DND-41 (cell line): ENCODE measurements around the gene FOXO3.

Source experiments
- ATAC-seq: fragments of 200-7000 bp; cut with Tn5 transposase; 3 replicates; pipeline ENCODE4 v1.9.1; 2021; ENCODE audit warnings: low read depth; ENCODE audit not compliant: insufficient read depth
- DNase-seq: peaks from one replicate; pipeline ENCODE4 v3.0.0-alpha.2; 2020
- H2AFZ ChIP-seq: 2 replicates; pipeline ENCODE4 v1.6.0; 2012; ENCODE audit warnings: low read depth, low read length
- H3K27ac ChIP-seq: 2 replicates; pipeline ENCODE4 v1.5.1; 2012; ENCODE audit warnings: low read length, inconsistent platforms
- H3K27me3 ChIP-seq: fragments of 200-600 bp; sonication (generic); 2 replicates; pipeline ENCODE4 v1.6.0; 2012; ENCODE audit warnings: low read length, mild to moderate bottlenecking, inconsistent platforms; ENCODE audit not compliant: insufficient read depth, poor library complexity
- H3K36me3 ChIP-seq: 2 replicates; pipeline ENCODE4 v1.5.1; 2012; ENCODE audit warnings: low read length, inconsistent platforms; ENCODE audit not compliant: insufficient read depth
- H3K4me1 ChIP-seq: 2 replicates; pipeline ENCODE4 v1.5.1; 2012; ENCODE audit warnings: mild to moderate bottlenecking, low read length; ENCODE audit not compliant: insufficient read depth
- H3K4me2 ChIP-seq: 2 replicates; pipeline ENCODE4 v1.6.0; 2012; ENCODE audit warnings: mild to moderate bottlenecking, moderate library complexity, low read length, inconsistent platforms; ENCODE audit not compliant: insufficient read depth
- H3K4me3 ChIP-seq, 2 experiments: fragments of 200-600 bp in 1 of 2; shearing (Covaris generic) in 1 of 2; 2 replicates each; pipeline ENCODE4 v1.5.1; 2012 to 2016; ENCODE audit warnings: inconsistent platforms in 2 of 2, low read length in 2 of 2, mild to moderate bottlenecking in 2 of 2, low read depth in 1 of 2, moderate library complexity in 1 of 2
- H3K79me2 ChIP-seq: 2 replicates; pipeline ENCODE4 v1.6.0; 2012; ENCODE audit warnings: low read length, inconsistent platforms; ENCODE audit not compliant: insufficient read depth
- H3K9ac ChIP-seq: 2 replicates; pipeline ENCODE4 v1.6.0; 2012; ENCODE audit warnings: low read depth, mild to moderate bottlenecking, inconsistent platforms, low read length, moderate library complexity
- H3K9me3 ChIP-seq: 2 replicates; pipeline ENCODE4 v1.5.1; 2012; ENCODE audit warnings: low read length, moderate library complexity, mild to moderate bottlenecking, inconsistent platforms; ENCODE audit not compliant: insufficient read depth, severe bottlenecking
- H4K20me1 ChIP-seq: 2 replicates; pipeline ENCODE4 v1.6.0; 2012; ENCODE audit warnings: low read length; ENCODE audit not compliant: insufficient read depth
- CTCF ChIP-seq: IDR thresholded peaks from 2 replicates; pipeline ENCODE4 v1.5.1; 2012; ENCODE audit warnings: borderline replicate concordance, low read length, moderate library complexity, mild to moderate bottlenecking; ENCODE audit not compliant: poor library complexity, severe bottlenecking; ENCODE audit errors: extremely low read depth
- EZH2 ChIP-seq: IDR thresholded peaks from 3 replicates; pipeline ENCODE4 v1.6.1; 2012; ENCODE audit warnings: borderline replicate concordance, low read depth, mild to moderate bottlenecking, moderate library complexity, low read length, inconsistent platforms; ENCODE audit not compliant: severe bottlenecking

Gene FOXO3

GRCh38 chr6:108556866-108557493 is 3.7 kb upstream of the FOXO3 start:
- TF ChIP-seq EZH2 (no peak), CTCF (no peak)
- Histone ChIP-seq H4K20me1 (0 out of 2 replicates have a peak, but pooled peaks cover under 1% of the 10 kb centered on the region), H2AFZ (peak overlapping the region; percentile 100), H3K9ac (peak overlapping the region; percentile 77), H3K4me1 (peaks cover 28% of the 10 kb centered on the region), H3K79me2 (peaks cover 21% of the 10 kb centered on the region), H3K36me3 (peaks cover 4% of the 10 kb centered on the region; the same call in 1 of the 2 replicates), H3K4me2 (peak overlapping the region; percentile 98), H3K9me3 (no peaks in the 10 kb centered on the region), H3K27me3 (no peaks in the 10 kb centered on the region), H3K4me3 (peak overlapping the region; percentile 35 to 78), H3K27ac (peak overlapping the region; percentile 94)
- ATAC-seq (no peak), DNase-seq (peak; percentile 46)

DNA sequence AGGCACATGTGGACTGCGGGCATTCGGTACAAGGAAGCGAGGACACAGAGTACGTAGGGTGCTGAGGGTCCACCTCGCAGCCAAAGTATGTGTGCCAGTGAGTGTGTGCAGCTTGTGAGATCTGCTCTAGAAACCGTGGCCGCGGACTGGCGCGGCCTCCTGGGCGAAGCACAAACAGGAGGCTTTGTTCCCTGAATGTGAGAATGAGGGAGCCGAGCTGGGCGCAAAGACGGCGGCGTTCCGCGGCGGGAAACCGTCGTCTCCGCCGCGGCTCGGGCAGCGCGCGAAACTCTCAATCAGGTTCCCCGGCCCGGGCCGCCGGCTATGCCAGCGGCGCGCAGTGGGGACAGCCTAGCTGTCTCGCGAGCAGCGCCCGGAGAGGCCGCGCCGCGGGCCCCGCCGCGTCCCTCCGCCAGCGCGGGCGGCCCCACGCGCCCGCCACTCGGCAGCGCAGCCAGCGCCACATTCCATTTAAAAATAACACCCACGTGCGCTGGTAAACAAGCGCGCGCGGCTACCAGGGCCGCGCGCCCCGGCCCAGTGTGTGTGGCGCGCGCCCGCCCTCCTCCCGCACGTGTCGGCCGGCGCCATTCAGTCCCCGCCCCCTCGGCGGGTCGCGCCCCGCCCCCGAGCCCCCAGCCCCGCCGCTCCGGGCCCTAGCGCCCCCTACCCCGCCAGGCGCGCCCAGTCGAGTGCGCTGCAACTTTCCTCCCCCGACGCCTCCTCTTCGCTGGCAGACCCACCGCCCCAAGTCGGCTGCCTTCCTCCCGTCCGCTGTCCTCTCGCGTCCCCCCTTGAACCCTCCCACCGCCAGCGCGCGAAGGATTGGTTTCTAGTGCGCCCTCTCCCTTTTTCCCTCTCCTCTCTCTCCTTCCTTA is 3.0 kb upstream of the FOXO3 start:
- Histone ChIP-seq H4K20me1 (peaks cover 8% of the 10 kb centered on the region), H3K4me1 (peaks cover 35% of the 10 kb centered on the region), H3K9me3 (no peaks in the 10 kb centered on the region), H3K36me3 (peaks cover 9% of the 10 kb centered on the region; the same call in 1 of the 2 replicates), H3K4me3 (peak overlapping the region; percentile 36 to 78), H2AFZ (peak overlapping the region; percentile 100), H3K27ac (peak overlapping the region; percentile 97), H3K79me2 (peaks cover 29% of the 10 kb centered on the region), H3K4me2 (peak overlapping the region; percentile 98), H3K9ac (peak overlapping the region; percentile 77), H3K27me3 (no peaks in the 10 kb centered on the region)
- TF ChIP-seq EZH2 (no peak), CTCF (peak; percentile 19)
- DNase-seq = peak; percentile 86
- peak; percentile 41 for ATAC-seq

GRCh38 chr6:108558372-108559096 is 2.2 kb upstream of the FOXO3 start:
- Histone ChIP-seq H3K36me3 (peaks cover 9% of the 10 kb centered on the region; the same call in 1 of the 2 replicates), H3K27ac (peak overlapping the region; percentile 97), H3K9ac (peak overlapping the region; percentile 77), H3K9me3 (no peaks in the 10 kb centered on the region), H2AFZ (peak overlapping the region; percentile 88), H3K4me3 (peak overlapping the region; percentile 74 to 78), H3K79me2 (peaks cover 37% of the 10 kb centered on the region), H3K27me3 (no peaks in the 10 kb centered on the region), H4K20me1 (peaks cover 10% of the 10 kb centered on the region), H3K4me2 (peak overlapping the region; percentile 98), H3K4me1 (peaks cover 43% of the 10 kb centered on the region)
- ATAC-seq (peak; percentile 76), DNase-seq (peak; percentile 98)
- TF ChIP-seq CTCF = no peak
- no peak for TF ChIP-seq EZH2
